PC-9 (cell line): ENCODE results near the gene DCTD. TPM values are rescaled to one million over a fixed set of nuclear protein-coding genes. Genes with fewer than 3 reads are reported as not detected.

Source experiments
- BruUV-seq: library from RNA; stranded (reverse); fragments of 400-500 nt; replicated peaks from 2 replicates; lab custom pipeline; 2021; lab: Mats Ljungman, UMichigan
- CTCF ChIA-PET: fragments of 300-600 bp; sonication (Branson Sonifier 250); formaldehyde crosslinking; loops from one replicate; lab custom pipeline; 2022; ENCODE audit warnings: antibody characterized with exemption; lab: Charles Lee
- POLR2A ChIA-PET: fragments of 300-600 bp; sonication (Branson Sonifier 250); formaldehyde crosslinking; loops from one replicate; lab custom pipeline; 2022; ENCODE audit warnings: antibody characterized with exemption; ENCODE audit not compliant: unreplicated experiment; lab: Charles Lee
- DNase-seq, 2 experiments: peaks; one replicate each; pipeline versions ENCODE4 v3.0.0 to v3.0.0-alpha.2; 2015 to 2022; ENCODE audit warnings: mixed read lengths in 1 of 2
- H2AFZ ChIP-seq: fragments of 200-600 bp; sonication (generic); 2 replicates; pipeline ENCODE4 v1.8.1; 2017; ENCODE audit warnings: antibody characterized with exemption
- H3F3A ChIP-seq: fragments of 200-600 bp; sonication (generic); 2 replicates; pipeline ENCODE4 v1.8.1; 2017; ENCODE audit warnings: antibody characterized with exemption, mild to moderate bottlenecking, low read depth; ENCODE audit not compliant: insufficient read depth
- H3K27ac ChIP-seq: fragments of 200-600 bp; sonication (generic); 2 replicates; pipeline ENCODE4 v1.6.1; 2016; ENCODE audit warnings: mixed run types
- H3K27me3 ChIP-seq: fragments of 200-600 bp; sonication (generic); 2 replicates; pipeline ENCODE4 v1.6.1; 2016; ENCODE audit warnings: low read depth, mixed run types; ENCODE audit not compliant: insufficient read depth
- H3K36me3 ChIP-seq: fragments of 200-600 bp; sonication (generic); 2 replicates; pipeline ENCODE4 v1.6.1; 2016; ENCODE audit warnings: low read depth, mixed run types
- H3K4me1 ChIP-seq: fragments of 200-600 bp; sonication (generic); replicated peaks from 2 replicates; pipeline ENCODE4 v1.6.1; 2016; ENCODE audit warnings: mixed run types; ENCODE audit not compliant: insufficient read depth
- H3K4me2 ChIP-seq: fragments of 200-600 bp; sonication (generic); 2 replicates; pipeline ENCODE4 v1.6.1; 2017; ENCODE audit warnings: mixed run types
- H3K4me3 ChIP-seq: fragments of 200-600 bp; sonication (generic); 2 replicates; pipeline ENCODE4 v1.6.1; 2016; ENCODE audit warnings: mixed run types
- H3K79me2 ChIP-seq: fragments of 200-600 bp; sonication (generic); 2 replicates; pipeline ENCODE4 v1.6.1; 2017; ENCODE audit warnings: low read depth, mixed run types
- H3K9me2 ChIP-seq: fragments of 200-600 bp; sonication (generic); 2 replicates; pipeline ENCODE4 v1.8.1; 2017; ENCODE audit warnings: mild to moderate bottlenecking; ENCODE audit not compliant: insufficient read depth
- H3K9me3 ChIP-seq: fragments of 200-600 bp; sonication (generic); 2 replicates; pipeline ENCODE4 v1.8.1; 2016; ENCODE audit warnings: low read depth; ENCODE audit not compliant: insufficient read depth
- H4K20me1 ChIP-seq: fragments of 200-600 bp; sonication (generic); 2 replicates; pipeline ENCODE4 v1.8.1; 2017; ENCODE audit not compliant: insufficient read depth
- EZH2 ChIP-seq: fragments of 200-600 bp; sonication (generic); IDR thresholded peaks from 2 replicates; pipeline ENCODE4 v1.8.0; 2017; ENCODE audit warnings: antibody characterized with exemption, low read depth
- intact Hi-C: fragments of 100-400 bp; cut with micrococcal nuclease; formaldehyde crosslinking; loops from one replicate; pipeline ENCODE4 v1.10.0; 2022; ENCODE audit not compliant: unreplicated experiment
- total RNA-seq: library from RNA; stranded (reverse); gene quantifications from 2 replicates; pipeline ENCODE4 v1.2.3, GENCODE V29; 2021
- TF ChIP-seq, protein P1 (sequence below): fragments of 200-600 bp; sonication (generic); conservative IDR thresholded peaks from 2 replicates; pipeline ENCODE4 v1.6.1; 2017; ENCODE audit warnings: mixed run types, antibody characterized with exemption, mild to moderate bottlenecking, moderate library complexity

Gene DCTD
- total RNA-seq, 1 experiment from 2014 or later = 116 TPM

DNA sequence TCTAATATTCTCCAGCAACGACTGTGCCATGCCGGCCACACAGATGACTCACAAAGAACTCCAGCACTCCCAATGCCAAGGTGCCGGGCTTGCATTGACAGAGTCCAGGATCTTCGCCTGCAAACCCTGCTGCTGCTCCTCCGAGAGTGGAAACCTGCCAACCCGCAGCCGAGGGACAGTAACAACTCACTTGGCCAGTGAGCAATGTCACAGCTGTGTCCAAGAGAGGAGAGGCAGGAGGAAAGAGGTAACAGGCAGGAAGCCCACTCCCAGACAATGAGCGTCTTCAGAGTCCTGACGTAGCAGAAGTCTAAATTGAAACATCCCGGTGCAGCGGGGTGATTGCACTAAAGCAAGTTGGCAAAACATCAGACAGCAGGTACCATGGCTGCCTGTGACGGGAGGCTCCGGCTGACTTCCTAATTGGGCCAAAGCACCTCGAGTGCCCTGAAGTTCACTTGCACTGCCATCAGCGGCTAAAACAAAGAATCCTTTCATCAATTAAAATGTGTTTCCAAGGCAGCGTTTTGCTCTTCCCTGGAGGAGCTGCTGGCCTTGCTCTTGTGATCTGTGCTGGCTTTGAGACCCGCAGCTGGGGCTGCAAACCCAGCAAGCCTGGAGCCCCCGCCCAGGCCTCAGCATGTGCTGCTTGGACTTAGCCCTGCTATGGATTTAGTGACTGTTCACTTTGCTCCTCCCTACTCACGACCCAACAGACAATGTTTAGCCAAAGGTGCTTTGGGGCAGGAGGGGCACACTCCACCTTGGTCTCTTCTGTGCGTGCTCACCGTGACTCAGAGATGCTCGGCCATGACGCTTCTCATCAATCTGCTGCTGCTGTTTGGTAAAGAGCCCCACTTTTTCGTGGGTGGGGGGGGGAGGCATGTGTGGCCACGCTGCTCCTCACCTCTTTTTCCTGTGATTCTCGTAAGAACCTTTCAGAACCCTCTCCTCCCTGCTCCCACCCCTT, 36.5 kb downstream of the DCTD start:
- Histone ChIP-seq H3K79me2 (no peaks in the 10 kb centered on the region), H4K20me1 (no peaks in the 10 kb centered on the region), H3K4me2 (no peak overlapping the region), H3K27me3 (no peaks in the 10 kb centered on the region), H3F3A (no peaks in the 10 kb centered on the region), H3K36me3 (no peaks in the 10 kb centered on the region), H3K4me3 (no peak overlapping the region), H3K27ac (no peak overlapping the region), H3K9me2 (no peaks in the 10 kb centered on the region), H2AFZ (no peak overlapping the region), H3K9me3 (no peaks in the 10 kb centered on the region), H3K4me1 (no peaks in the 10 kb centered on the region)
- TF ChIP-seq, protein P1, sequence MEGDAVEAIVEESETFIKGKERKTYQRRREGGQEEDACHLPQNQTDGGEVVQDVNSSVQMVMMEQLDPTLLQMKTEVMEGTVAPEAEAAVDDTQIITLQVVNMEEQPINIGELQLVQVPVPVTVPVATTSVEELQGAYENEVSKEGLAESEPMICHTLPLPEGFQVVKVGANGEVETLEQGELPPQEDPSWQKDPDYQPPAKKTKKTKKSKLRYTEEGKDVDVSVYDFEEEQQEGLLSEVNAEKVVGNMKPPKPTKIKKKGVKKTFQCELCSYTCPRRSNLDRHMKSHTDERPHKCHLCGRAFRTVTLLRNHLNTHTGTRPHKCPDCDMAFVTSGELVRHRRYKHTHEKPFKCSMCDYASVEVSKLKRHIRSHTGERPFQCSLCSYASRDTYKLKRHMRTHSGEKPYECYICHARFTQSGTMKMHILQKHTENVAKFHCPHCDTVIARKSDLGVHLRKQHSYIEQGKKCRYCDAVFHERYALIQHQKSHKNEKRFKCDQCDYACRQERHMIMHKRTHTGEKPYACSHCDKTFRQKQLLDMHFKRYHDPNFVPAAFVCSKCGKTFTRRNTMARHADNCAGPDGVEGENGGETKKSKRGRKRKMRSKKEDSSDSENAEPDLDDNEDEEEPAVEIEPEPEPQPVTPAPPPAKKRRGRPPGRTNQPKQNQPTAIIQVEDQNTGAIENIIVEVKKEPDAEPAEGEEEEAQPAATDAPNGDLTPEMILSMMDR = no peak
- no peak for TF ChIP-seq EZH2
- intact Hi-C loops = no loop called here
- POLR2A ChIA-PET = no interaction called here
- DNase-seq = no peak
- no TSS peak for BruUV-seq
- CTCF ChIA-PET = no interaction called here

DNA sequence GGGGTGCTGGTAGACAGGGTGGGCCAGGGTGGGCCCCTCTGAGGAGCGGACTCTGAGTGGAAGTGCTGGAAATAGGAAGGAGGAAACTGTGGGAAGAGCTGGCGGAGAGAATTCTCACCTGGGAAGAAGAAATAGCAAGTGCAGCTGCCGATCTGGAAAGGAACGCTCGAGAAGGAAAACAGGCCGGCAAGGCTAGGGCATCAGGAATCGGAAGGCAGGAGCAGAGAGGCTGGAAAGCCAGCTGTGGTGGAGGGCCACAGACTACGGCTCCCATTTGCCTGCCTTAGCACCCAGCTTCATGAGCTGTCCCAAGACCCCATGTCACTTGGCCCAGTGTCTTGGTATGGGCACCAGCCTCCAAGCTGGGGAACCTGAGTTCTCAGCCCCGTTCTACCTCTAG, 37.3 kb downstream of the DCTD start:
- H3K27me3 ChIP-seq = no peaks in the 10 kb centered on the region
- no peak overlapping the region for H3K27ac ChIP-seq
- POLR2A ChIA-PET = no interaction called here
- no peaks in the 10 kb centered on the region for H4K20me1 ChIP-seq
- no peaks in the 10 kb centered on the region for H3K9me2 ChIP-seq
- H2AFZ ChIP-seq = no peak overlapping the region
- H3K79me2 ChIP-seq = no peaks in the 10 kb centered on the region
- CTCF ChIA-PET = no interaction called here
- no peak overlapping the region for H3K4me3 ChIP-seq
- no peak for TF ChIP-seq EZH2
- TF ChIP-seq, protein P1 = no peak
- no TSS peak for BruUV-seq
- H3K36me3 ChIP-seq = no peaks in the 10 kb centered on the region
- no peaks in the 10 kb centered on the region for H3K4me1 ChIP-seq
- DNase-seq = no peak
- intact Hi-C loops = no loop called here
- no peaks in the 10 kb centered on the region for H3F3A ChIP-seq
- H3K4me2 ChIP-seq = no peak overlapping the region
- H3K9me3 ChIP-seq = no peaks in the 10 kb centered on the region

DNA sequence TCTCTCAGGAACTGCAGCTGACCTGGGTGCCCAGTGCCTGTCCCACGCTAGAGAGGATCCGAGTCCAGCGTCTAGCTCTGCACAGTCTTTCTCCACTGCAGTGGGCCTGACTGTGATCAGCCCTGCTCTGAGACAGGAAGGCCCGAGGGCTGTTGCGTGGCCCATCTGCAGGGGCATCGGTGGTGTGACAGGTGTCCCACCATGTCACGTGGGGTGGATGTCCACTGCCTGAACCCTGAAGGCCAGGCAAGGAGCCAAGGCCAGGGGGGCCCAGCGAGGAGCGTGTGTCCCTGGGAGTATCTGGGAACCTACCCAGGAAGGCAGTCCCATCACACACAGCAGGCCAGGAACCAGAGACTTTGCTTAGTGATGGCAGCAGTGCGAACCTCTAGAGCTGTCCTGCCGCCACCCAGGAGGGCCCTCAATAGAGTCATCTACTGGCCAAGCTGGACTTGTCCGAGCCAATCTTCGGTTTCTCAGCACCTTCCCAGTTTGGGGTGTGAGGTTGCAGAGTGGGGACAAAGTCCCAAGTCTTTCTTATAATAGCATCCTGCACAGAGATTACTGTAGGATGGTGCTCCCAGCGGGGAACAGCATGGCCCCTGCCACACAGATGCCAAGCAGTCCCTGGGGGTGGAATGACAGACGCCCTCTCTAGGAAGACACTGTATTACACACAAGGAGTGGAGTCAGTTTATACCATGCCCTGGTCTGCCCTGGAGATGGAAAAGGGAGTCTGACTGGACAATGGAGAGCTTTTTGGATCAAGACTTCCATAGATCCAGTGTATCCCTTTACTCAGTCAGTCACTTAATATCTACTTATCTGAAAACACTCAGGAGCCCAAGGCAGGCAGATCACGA, 38.3 kb downstream of the DCTD start:
- Histone ChIP-seq H3K27me3 (no peaks in the 10 kb centered on the region), H3K27ac (no peak overlapping the region), H3K9me3 (no peaks in the 10 kb centered on the region), H3K36me3 (no peaks in the 10 kb centered on the region), H2AFZ (no peak overlapping the region), H3F3A (no peaks in the 10 kb centered on the region), H4K20me1 (no peaks in the 10 kb centered on the region), H3K9me2 (no peaks in the 10 kb centered on the region), H3K79me2 (no peaks in the 10 kb centered on the region), H3K4me2 (no peak overlapping the region), H3K4me3 (no peak overlapping the region), H3K4me1 (no peaks in the 10 kb centered on the region)
- intact Hi-C loops = no loop called here
- no TSS peak for BruUV-seq
- ChIA-PET POLR2A (no interaction called here), CTCF (no interaction called here)
- no peak for DNase-seq
- TF ChIP-seq EZH2 = no peak
- TF ChIP-seq, protein P1 = no peak
